Right lobe of liver (tissue), 6 donors: ENCODE data around the gene METTL25. TPM values are rescaled to one million over a fixed set of nuclear protein-coding genes. Genes with fewer than 3 reads are reported as not detected.

Source experiments
- ATAC-seq, 4 donors: fragments of 200-7000 bp; cut with Tn5 transposase; one replicate each; pipeline ENCODE4 v1.9.1; 2020; ENCODE audit warnings: mild to moderate bottlenecking in 4 of 4, moderate library complexity in 4 of 4
- DNase-seq, 3 donors: peaks; one replicate each; pipeline ENCODE4 v3.0.0-alpha.2; 2020
- H3K27ac ChIP-seq, 3 donors: fragments of 200-600 bp; one replicate each; pipeline ENCODE4 v1.8.0; 2022
- H3K27me3 ChIP-seq, 2 donors: fragments of 200-600 bp; one replicate each; pipeline ENCODE4 v1.8.0; 2022
- H3K36me3 ChIP-seq, 4 donors: fragments of 200-600 bp; sonication (generic) in 1 of 4; one replicate each; pipeline versions ENCODE4 v1.5.1 to v1.8.0; 2017 to 2022; ENCODE audit warnings: control low read depth in 1 of 4
- H3K4me1 ChIP-seq, 4 donors: fragments of 200-600 bp; sonication (generic) in 1 of 4; one replicate each; pipeline versions ENCODE4 v1.5.1 to v1.8.0; 2017 to 2022; ENCODE audit warnings: control low read depth in 1 of 4
- H3K4me3 ChIP-seq, 3 donors: fragments of 200-600 bp; one replicate each; pipeline ENCODE4 v1.8.0; 2022
- H3K9me3 ChIP-seq, 4 donors: fragments of 200-600 bp; sonication (generic) in 1 of 4; one replicate each; pipeline versions ENCODE4 v1.5.1 to v1.8.0; 2017 to 2022; ENCODE audit warnings: control low read depth in 1 of 4
- CTCF ChIP-seq, 4 donors: fragments of 200-600 bp in 3 of 4; fragments of 450-650 bp in 1 of 4; IDR thresholded peaks; one replicate each; pipeline versions ENCODE4 v1.5.1 to v1.8.0; 2016 to 2022; ENCODE audit warnings: antibody characterized with exemption in 4 of 4, mild to moderate bottlenecking in 2 of 4
- POLR2A ChIP-seq: fragments of 450-650 bp; IDR thresholded peaks from one replicate; pipeline ENCODE4 v1.6.1; 2017; ENCODE audit warnings: antibody characterized with exemption, mild to moderate bottlenecking
- WGBS: methylation state at CpG from one replicate; pipeline ENCODE4 v1.1.6; 2018; ENCODE audit warnings: low coverage, low lambda C conversion rate; ENCODE audit not compliant: insufficient coverage; ENCODE audit errors: missing lambda C conversion rate; 5-methylcytosine and 5-hydroxymethylcytosine counted together
- intact Hi-C, 2 donors: fragments of 100-400 bp; cut with DNase I; formaldehyde crosslinking; loops; one replicate each; pipeline versions ENCODE4 v1.11.2 to v1.14.1; 2022
- total RNA-seq, 6 experiments: library from RNA; depleted of rRNA in 2 of 6; stranded (reverse); fragments of >200 nt in 2 of 6; fragmentation: NEBNext Ultra II Directional in 3 of 6; extraction: Animal tissue kit (Norgen Biotek cat#: 25700) in 3 of 6; gene quantifications; one replicate each; pipeline versions ENCODE4 v1.1.0 to v1.2.4, GENCODE V29; 2016 to 2023
- donor health status: DM: no; HTN: yes; CAD: no.
- donor health status: DM: no; HTN: no; CAD: no.
- donor health status: DM: no; HTN: no; CAD: no.
- donor health status: DM: no; HTN: yes; CAD: no.
- donor health status: DM: no; HTN: yes; CAD: no.

METTL25 gene
- total RNA-seq, 6 experiments from 2014 or later, result 3.1 to 9.8 (median 5.4) TPM

- TF ChIP-seq POLR2A (no peak), CTCF (IDR thresholded peaks at IDR 0.05) (no peak)
- no peaks in the 10 kb centered on the region for H3K36me3 ChIP-seq
- H3K4me1 ChIP-seq, result peaks cover 0 to 10% (median 2%) of the 10 kb centered on the region in 4 donors
- H3K27me3 ChIP-seq, result no peaks in the 10 kb centered on the region
- no peak overlapping the region for H3K27ac ChIP-seq
- ATAC-seq (no peak), DNase-seq (no peak)
- intact Hi-C loops, result no loop called here
- no peaks in the 10 kb centered on the region for H3K9me3 ChIP-seq
- no peak overlapping the region for H3K4me3 ChIP-seq
These were observed 161.2 kb downstream of the METTL25 start for GRCh38 chr12:82519510-82519909.

GRCh38 chr12:82522285-82522684 lies 164.0 kb downstream of the METTL25 start:
- no peaks in the 10 kb centered on the region for H3K9me3 ChIP-seq
- H3K4me1 ChIP-seq, result peaks cover 0 to 15% (median 7%) of the 10 kb centered on the region in 4 donors
- H3K27ac ChIP-seq, result no peak overlapping the region
- ATAC-seq (peak in 1 of 4 donors; percentile 58), DNase-seq (no peak)
- no peaks in the 10 kb centered on the region for H3K36me3 ChIP-seq
- intact Hi-C loops, result loop anchor here in 1 of 2 donors (10.0 kb wide), 1 partner anchor 103 kb away; no protein-coding TSS in a partner anchor
- no peak overlapping the region for H3K4me3 ChIP-seq
- TF ChIP-seq POLR2A, result no peak
- TF ChIP-seq CTCF (IDR thresholded peaks at IDR 0.05), result no peak
- no peaks in the 10 kb centered on the region for H3K27me3 ChIP-seq
- WGBS, result 45% methylated on average over 4 of the region's 4 CpGs

DNA sequence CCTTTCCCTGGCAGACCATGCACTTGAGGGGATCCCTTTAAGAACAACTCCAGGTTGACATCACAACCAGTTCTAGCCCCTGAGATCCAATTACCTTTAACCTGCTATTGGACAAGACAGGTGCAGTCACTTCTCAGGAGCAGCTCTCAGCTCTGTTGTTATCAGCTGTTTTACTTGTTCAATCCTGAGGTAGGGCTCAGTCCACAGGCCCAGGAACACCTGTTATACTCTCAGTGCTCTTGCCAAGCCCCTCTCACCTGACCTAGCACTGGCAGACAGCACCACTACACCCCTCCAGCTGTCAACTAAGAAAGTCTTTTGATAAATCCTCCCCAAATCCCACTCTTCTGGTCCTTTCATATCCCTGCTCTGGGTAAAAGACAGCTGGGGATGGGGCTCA lies 164.4 kb downstream of the METTL25 start:
- no peak overlapping the region for H3K27ac ChIP-seq
- no peaks in the 10 kb centered on the region for H3K36me3 ChIP-seq
- no peaks in the 10 kb centered on the region for H3K27me3 ChIP-seq
- no peaks in the 10 kb centered on the region for H3K9me3 ChIP-seq
- no peak for ATAC-seq
- no peak for DNase-seq
- intact Hi-C loops, result loop anchor here in 1 of 2 donors (10.0 kb wide), 1 partner anchor 102 kb away; no protein-coding TSS in a partner anchor
- H3K4me1 ChIP-seq, result peaks cover 0 to 15% (median 7%) of the 10 kb centered on the region in 4 donors
- no peak overlapping the region for H3K4me3 ChIP-seq
- TF ChIP-seq CTCF (IDR thresholded peaks at IDR 0.05) (no peak), POLR2A (no peak)

DNA sequence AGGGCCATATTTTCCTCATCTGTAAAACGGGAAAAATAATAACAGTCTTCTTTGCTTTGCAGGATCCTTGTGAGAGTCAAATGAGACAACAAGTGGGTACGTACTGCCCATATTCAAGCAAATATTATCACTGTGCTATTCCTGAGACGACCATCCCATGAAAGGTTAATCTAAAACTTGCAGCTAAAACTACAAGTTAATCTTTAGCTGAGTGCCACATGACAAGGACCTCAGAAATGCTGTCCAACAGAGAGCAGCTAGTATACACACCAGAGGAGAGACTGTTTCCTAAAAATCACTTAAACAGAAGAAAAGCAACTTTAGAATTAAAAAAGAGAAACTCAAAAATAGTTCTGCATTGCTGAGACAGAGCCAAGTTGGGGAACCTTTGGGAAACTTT lies 165.7 kb downstream of the METTL25 start:
- ATAC-seq, result peak; percentile 93 to 99 (median 96)
- Histone ChIP-seq H3K9me3 (no peaks in the 10 kb centered on the region), H3K4me1 (peaks cover 0 to 15% (median 7%) of the 10 kb centered on the region in 4 donors), H3K27me3 (no peaks in the 10 kb centered on the region), H3K27ac (peak overlapping the region in 2 of 3 donors; percentile 64 to 69), H3K36me3 (no peaks in the 10 kb centered on the region), H3K4me3 (peak overlapping the region in 2 of 3 donors; percentile 6 to 23)
- intact Hi-C loops, result loop anchor here in 1 of 2 donors (10.0 kb wide), 1 partner anchor 101 kb away; no protein-coding TSS in a partner anchor
- DNase-seq, result no peak
- no peak for TF ChIP-seq CTCF (IDR thresholded peaks at IDR 0.05)
- TF ChIP-seq POLR2A, result no peak
- WGBS, result 17% methylated on average over 3 of the region's 3 CpGs

DNA sequence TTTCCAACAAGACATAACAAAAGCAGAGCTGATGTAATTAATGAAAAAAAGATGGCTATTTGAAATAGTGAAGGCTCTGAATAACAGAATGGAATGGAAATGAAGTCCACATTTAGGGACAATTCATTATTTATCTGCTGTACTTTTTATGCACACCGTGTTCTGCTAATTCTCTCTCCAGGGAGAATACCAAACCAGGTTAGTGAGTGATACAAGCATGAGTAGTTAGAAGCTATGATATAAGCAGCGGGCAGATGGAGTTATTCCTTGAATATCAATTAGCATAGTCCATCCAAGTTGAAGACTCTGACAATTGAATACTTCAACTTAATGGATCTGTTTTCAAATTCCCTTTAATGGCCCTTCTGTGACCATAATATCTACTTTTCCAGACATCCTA lies 166.3 kb downstream of the METTL25 start:
- ATAC-seq, result peak; percentile 12 to 38 (median 37)
- 15% methylated on average over 2 of the region's 2 CpGs for WGBS

More for the DNA sequence above, 166.3 kb downstream of the METTL25 start:
- Histone ChIP-seq H3K27ac (peak overlapping the region in 2 of 3 donors; percentile 64 to 69), H3K36me3 (no peaks in the 10 kb centered on the region), H3K9me3 (no peaks in the 10 kb centered on the region), H3K27me3 (no peaks in the 10 kb centered on the region), H3K4me1 (peaks cover 0 to 18% (median 7%) of the 10 kb centered on the region in 4 donors), H3K4me3 (peak overlapping the region in 1 of 3 donors; percentile 23)
- DNase-seq, result no peak
- intact Hi-C loops, result loop anchor here in 1 of 2 donors (10.0 kb wide), 1 partner anchor 100 kb away; no protein-coding TSS in a partner anchor
- TF ChIP-seq CTCF (IDR thresholded peaks at IDR 0.05) (no peak), POLR2A (no peak)
